Erythroblast (primary cell): ENCODE measurements around the gene TF.

Experiments
- GATA1 ChIP-seq: IDR thresholded peaks from 2 replicates; pipeline ENCODE4 v1.6.1; 2011; ENCODE audit warnings: low read depth, mild to moderate bottlenecking, control low read depth, low read length, moderate library complexity
- POLR2A ChIP-seq: IDR thresholded peaks from 2 replicates; pipeline ENCODE4 v1.6.1; 2011; ENCODE audit warnings: mild to moderate bottlenecking, low read length

DNA sequence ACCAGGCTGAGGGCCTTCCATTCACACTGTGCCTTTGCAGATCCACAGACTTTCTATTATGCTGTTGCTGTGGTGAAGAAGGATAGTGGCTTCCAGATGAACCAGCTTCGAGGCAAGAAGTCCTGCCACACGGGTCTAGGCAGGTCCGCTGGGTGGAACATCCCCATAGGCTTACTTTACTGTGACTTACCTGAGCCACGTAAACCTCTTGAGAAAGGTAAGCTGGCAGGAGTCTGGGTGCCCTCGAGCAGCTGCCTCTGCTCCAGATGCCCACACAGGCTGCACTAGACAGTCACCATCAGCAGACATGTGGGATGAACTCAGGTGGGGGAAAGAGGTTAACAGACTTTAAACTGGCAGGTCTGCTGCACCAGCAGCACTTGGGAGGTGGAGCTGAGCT is 8.3 kb downstream of the TF start:
- TF ChIP-seq POLR2A (no peak), GATA1 (no peak)
